HG03442 (cell line): ENCODE measurements around the gene VEGFC.

Experiments used
- ATAC-seq: cut with Tn5 transposase; IDR thresholded peaks from one replicate; pipeline ENCODE4 v1.9.1; 2021; ENCODE audit warnings: mild to moderate bottlenecking, moderate library complexity; ENCODE audit not compliant: unreplicated experiment

VEGFC gene

DNA sequence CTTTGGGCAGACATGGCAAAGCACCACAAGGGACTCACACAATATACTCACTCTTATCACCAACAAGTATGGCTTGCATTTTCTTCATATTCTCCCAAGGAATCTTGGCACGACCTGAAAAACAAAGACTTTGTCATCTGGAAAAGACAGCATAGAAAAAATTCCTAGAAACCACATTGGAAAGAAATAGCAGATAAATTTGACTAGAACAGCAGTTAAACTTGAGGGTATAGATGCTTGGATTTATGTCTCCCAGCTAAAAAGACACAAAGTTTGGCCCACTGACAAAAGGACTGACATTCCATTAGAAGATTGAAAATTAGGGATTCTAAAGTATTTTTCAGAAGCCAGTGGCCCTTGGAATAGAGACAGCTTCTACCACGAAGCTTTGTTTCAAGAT is 6.9 kb upstream of the VEGFC start:
- no peak for ATAC-seq

GRCh38 chr4:176798540-176798939 is 5.8 kb upstream of the VEGFC start:
- ATAC-seq, result no peak

- ATAC-seq, result no peak
Observed at GRCh38 chr4:176795441-176795840, 2.7 kb upstream of the VEGFC start.

DNA sequence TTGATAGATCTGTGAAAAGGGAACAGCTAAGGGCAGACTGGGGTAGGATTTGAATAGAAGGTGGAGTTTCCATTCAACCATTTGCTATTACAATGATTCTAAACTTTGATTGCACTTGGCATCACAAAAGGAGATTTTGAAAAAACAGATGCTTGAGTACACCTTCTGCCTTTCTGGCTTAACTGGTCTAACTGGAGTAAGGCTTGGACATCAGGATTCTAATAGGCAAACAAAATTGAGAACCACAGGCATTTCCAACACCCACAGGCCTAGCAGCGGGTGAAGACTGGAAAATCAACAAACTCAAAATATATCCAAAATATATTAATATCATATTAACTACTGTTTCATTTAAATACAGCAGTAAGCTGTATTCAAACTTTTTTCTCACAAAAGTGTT is 1.9 kb upstream of the VEGFC start:
- ATAC-seq, result no peak

- ATAC-seq, result no peak
Observed at GRCh38 chr4:176794151-176794550, 1.4 kb upstream of the VEGFC start.

GRCh38 chr4:176793060-176793605 is 411 bp upstream of the VEGFC start:
- no peak for ATAC-seq

- peak; percentile 18 for ATAC-seq
Observed at GRCh38 chr4:176791591-176792325, 964 bp downstream of the VEGFC start.

GRCh38 chr4:176790398-176790797 is 2.3 kb downstream of the VEGFC start:
- ATAC-seq, result no peak

DNA sequence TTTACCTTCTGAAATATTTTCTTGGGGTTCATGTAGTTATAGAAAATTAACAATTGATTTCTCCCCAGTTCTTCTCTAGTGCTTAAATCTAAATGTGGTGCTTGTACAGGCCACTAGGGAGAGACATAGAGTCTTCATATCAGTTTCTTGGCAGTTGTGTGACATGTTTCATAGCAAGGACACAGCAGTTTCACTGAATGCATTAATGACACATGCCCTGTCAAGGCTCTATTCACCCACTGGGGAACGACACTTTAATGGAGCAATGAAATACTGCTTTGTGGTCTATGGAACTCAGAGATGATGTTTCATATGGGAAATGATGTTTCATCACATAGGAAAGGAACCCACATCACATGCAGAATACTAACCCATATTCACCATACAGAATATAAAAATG is 2.8 kb downstream of the VEGFC start:
- peak; percentile 67 for ATAC-seq

DNA sequence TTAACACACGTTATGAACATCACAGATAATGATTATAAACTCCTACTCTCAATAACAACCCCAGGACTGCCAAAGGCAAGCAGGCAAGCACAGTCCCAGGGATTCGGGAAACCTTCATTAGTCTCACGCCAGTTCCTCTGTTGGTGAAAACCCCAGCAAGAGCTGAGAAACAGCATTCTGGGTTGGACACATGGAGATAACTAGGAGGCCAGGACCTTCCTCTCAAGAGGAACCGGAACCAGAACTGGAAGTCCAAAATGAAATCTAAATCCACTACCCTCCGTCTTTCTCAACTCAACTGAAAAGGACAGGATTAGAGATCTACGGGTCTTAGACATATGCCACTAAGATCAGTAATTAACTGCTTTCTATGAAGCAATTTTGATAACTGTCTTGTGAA is 3.8 kb downstream of the VEGFC start:
- no peak for ATAC-seq

DNA sequence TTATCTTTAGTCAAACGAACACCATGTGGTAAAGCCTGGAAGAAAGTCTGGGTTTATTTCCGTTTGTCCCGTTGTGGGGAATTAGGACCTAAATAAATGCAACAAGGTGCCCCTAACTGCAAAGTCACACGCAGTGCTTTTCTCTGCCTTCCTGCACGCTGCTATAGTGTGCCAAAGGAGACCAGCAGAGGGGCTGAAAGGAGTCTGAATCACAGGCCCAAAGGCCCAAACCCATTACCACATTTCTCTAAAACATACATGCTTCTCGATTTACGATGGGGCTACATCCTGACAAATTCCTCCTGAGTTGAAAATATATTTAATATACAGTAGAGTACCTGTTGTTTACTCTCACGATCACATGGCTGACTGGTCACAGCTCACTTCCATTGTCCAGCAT is 4.5 kb downstream of the VEGFC start:
- ATAC-seq, result no peak

DNA sequence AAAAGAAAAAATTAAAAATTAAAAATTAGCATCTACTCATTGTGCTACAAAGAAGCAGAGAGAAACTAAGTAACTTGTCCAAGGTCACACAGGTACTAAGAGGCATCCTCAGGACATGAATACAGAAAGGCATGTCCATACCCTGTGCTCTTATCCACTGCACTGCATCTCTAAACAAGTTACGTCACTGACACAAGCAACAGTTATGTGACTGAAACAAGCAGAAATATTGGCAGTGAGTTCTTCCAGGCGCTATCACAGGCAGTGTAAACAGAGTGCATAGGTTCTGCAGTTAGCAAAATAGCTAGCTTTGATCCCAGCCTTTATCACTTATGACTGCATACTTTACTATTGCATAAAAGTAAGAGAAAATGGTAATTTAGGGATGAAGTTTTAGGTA is 7.9 kb downstream of the VEGFC start:
- no peak for ATAC-seq

DNA sequence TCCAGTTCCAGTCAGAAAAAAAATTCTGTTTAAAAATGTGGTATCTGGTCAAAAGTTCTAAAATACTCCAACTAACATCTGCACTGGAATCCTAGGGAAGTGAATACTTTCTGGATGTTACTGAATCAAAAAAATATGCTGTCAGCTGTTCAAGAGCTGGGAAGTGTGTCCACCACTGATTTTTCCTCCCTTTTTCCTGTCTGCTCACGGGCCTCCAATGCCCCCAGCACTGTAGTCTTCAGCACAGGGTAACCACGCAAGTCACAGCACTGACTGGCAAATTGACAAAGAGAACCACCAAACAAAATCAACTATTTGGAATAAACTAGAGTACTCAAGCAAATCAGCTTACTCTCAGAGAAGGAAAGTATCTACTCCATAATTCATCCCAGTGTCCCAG is 9.9 kb downstream of the VEGFC start:
- ATAC-seq, result no peak

DNA sequence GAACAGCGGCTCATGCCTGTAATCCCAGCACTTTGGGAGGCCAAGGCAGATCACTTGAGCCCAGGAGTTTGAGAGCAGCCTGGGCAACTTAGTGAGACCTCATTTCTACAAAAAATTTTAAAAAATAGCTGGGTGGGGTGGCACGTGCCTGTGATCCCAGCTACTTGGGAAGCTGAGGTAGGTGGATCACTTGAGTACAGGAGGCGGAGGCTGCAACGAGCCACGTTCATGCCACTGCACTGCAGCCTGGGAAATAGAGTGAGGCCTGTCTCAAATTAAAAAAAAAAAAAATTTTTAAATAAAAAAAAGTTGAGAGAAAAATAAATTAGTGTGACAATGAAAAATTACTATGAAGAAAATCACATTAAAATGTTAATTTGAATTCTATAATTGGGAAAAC is 10.5 kb downstream of the VEGFC start:
- ATAC-seq, result no peak

DNA sequence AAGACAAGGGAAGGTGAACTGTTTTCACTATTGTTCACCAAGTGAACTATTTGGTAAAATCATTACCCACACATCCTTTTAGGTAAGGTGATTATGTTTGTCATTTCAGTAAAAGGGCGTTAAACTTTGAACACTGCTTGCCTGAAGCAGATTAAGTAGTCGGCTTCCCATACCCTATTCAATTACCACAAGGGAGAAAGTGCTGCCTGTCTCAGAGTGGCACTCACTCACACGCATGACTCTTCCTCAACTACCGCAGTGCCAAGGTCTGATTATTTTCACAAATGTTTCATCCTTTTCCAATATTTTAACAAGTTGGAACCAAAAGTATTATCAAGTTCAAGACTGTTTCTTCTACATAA is 11.0 kb downstream of the VEGFC start:
- no peak for ATAC-seq

DNA sequence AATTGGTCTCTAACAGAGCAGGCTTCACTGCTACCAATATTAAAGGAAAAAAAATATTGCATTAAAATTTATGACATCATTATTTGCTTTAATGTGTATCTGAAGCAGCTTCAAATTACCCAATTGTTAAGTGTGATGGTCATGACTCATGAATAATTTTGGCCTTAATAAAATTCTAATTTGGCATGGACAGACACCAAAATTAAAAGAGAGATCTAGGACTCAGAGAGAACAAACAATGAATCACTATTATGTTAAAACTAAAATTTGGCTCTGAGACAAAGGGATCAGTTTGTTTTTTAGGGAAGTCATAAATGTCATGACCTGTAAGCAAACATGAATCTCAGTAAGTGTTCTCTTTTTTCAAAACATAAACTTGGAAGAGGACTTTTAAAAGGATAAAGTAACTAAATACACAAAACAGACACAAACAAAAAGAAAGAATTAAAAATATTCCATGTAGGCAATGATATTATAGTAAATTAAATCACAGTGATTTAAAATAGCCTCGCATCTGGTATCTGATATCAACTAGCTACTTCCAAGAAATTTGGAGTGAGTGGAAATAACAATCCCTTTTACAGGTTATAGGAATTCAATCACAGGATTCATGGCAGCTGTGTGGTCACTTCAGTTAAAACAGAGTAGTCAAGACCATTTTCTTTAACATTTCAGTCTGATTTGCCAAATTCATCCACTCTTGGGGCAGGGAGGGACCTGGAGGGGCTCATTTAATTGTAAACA is 11.6 kb downstream of the VEGFC start:
- no peak for ATAC-seq

GRCh38 chr4:176779421-176779820 is 13.3 kb downstream of the VEGFC start:
- ATAC-seq, result no peak

GRCh38 chr4:176778491-176778890 is 14.2 kb downstream of the VEGFC start:
- ATAC-seq, result no peak

DNA sequence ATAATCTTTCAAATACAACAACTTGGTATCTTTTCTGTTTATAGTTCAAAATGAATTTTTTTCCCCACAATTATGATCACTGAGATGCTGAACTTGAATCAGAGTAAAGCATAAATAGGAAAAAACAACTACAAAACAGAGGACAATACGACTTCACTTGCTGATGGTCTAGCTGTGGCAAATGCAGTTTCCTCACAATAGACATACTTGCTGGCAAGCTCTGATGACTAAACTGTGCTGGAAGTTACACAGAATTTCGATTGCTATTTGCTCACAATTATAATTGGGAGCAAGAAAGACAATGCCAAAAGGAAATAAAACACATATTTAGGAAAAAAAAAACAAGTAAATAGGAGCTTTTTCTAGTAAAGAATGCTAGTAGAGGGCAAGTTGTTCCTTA is 14.7 kb downstream of the VEGFC start:
- ATAC-seq, result no peak

GRCh38 chr4:176775338-176775737 is 17.4 kb downstream of the VEGFC start:
- no peak for ATAC-seq

- ATAC-seq, result no peak
Observed at GRCh38 chr4:176774852-176775251, 17.9 kb downstream of the VEGFC start.

- ATAC-seq, result no peak
Observed at GRCh38 chr4:176769514-176769913, 23.2 kb downstream of the VEGFC start.
